Renal cortical epithelial cell (primary cell): ENCODE results near the gene SLC9A3. TPM values are rescaled to one million over a fixed set of nuclear protein-coding genes. Genes with fewer than 3 reads are reported as not detected.

Experiments
- DNase-seq: peaks from one replicate; pipeline ENCODE4 v3.0.0-alpha.2; 2011; ENCODE audit warnings: low read depth
- total RNA-seq: library from RNA; depleted of rRNA; stranded (reverse); fragments of >200 nt; gene quantifications from 2 replicates; pipeline ENCODE4 v1.2.3, GENCODE V29; 2014

SLC9A3 gene
- total RNA-seq, 1 donor from 2014 or later = 1.6 TPM

DNA sequence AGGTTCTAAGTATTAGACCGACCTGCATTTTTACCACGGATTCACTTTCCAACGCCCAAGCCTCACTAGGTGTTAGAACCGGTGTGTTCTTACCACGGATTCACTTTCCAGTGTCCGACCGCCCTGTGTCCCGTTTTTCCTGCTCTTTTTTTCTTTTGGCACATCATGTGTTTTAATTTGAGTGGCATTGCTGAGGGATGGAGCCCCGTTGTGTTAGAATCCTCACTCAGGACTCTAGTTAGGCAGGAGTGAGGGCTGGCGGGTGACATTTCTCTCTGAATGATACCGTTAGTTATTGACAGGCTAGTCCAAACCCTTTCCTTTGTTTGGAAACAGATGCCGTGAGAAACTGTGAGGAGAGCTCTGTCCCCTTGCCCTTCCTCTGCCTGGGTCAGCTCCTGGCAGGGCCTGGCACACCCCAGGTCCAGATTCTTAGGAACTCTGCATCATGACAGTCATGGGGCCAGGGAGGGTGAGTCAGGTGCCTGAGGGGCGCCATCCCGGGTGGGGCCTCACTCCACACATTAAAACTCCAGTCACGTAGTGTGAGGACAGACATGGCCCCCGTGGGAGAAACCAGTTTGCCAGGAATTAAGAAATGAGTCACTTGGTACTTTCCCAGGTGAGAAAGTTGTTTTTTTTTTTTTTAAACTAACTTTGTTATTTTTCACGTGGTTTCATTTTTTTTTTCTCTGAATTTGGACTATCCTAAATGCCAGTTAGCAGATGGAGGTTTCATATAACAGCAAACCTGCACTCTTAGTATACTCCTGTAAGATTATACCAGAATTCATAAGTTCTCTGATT, 65.5 kb downstream of the SLC9A3 start:
- DNase-seq = peak; percentile 93

DNA sequence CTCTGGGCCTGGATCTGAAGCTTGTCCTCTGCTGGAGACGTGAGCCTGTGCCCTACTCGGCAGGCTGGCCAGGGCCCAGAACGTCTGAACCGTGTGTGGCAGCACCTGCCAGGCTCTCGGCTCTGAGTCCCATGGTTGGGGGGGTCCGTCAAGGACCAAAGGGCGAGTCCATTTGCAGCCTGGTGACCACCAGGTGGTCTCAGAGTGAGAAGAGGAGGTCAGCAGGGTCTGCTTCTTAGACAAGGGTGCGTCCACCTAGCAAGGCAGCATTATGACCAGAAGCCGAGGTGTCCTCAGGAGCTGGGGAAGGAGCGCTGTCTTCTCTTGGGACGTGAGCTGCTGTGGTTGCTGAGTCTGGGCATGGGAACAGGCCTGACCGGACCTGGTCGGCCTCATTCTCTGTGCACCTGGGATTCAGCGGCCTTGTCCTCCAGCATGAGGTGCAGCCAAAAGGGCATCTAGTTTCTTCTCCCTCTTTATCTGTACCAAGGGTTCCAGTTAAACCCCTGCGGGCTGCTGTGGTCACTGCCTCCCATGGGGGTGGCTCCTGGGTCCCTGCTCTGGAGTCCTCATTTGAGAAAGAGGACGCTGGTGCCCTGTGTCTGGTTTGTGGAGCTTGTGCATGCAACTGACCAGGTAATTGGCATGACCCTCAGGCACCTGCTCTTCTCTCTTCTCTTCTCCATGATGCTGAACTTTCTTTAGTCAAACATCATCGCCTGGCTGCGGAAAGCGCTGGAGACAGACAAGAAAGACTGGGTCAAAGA, 66.9 kb downstream of the SLC9A3 start:
- no peak for DNase-seq

DNA sequence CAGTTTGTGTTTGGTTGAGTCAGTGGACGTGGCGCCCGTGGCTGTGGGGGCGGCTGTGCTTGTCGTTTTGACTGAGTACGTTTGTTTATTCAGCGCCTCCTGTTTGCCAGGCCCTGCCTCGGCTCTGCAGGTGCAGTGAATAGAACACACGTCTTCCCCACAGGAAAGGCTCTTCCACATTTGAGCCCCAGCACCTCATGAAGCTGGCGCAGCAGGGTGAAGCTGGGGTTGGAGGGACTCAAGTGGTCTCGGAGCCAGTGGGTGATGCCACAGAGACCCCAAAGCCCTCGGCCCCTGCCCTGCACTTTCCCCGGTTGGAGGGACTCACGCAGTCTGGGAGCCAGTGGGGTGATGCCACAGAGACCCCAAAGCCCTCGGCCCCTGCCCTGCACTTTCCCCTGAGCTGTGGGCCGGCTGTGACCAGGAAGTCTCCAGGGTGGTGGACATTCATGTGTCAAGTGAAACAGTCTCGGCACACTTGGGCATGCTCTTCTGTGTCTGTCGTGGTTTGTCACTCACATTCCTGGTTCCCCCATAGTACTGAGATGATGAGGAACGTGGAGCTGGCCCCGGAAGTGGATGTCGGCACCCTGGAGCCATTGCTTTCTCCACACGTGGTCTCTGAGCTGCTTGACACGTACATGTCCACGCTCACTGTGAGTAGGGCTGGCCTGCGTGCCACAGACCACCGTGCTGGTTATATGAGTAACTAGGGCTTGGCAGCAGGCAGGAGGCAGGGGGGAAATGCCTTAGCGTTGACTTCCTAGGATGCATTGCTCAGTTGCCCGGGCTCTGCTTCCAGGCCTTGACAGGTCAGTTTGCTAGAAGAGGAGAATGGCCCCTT, 67.7 kb downstream of the SLC9A3 start:
- no peak for DNase-seq

DNA sequence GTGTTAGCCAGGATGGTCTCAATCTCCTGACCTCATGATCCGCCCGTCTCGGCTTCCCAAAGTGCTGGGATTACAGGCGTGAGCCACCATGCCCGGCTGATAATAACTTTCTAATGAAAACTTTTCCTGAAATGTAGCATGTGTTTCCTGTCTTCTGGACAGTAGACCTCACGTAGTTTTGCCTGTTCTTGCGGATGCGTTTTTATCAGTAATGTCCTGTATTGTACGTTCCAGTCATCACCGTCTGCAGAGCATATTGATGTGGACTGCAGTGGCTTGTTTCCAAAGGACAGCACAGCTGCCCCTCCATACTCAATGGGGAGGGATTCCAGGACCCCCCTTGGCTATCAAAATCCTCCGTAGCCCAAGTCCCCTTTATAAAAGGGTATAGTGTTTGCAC, 68.4 kb downstream of the SLC9A3 start:
- no peak for DNase-seq

DNA sequence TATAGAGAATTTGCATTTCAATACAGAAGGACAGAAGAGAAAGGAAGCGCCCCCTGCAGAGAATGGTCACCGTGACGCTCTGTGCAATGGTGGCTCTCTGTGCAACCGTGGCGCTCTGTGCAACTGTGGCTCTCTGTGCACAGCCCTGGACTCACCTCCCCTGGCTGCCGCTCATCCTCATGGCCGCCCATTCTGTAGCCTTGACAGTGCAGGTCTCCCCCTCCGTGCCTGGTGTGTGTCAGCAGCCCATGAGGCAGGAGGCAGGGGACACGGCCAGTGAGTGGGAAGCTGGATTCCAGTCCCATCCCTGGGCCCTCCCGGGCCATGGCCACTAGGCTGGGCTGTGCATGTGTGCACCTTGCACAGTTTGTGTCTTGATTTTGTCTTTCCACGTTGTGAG, 69.3 kb downstream of the SLC9A3 start:
- DNase-seq = no peak

DNA sequence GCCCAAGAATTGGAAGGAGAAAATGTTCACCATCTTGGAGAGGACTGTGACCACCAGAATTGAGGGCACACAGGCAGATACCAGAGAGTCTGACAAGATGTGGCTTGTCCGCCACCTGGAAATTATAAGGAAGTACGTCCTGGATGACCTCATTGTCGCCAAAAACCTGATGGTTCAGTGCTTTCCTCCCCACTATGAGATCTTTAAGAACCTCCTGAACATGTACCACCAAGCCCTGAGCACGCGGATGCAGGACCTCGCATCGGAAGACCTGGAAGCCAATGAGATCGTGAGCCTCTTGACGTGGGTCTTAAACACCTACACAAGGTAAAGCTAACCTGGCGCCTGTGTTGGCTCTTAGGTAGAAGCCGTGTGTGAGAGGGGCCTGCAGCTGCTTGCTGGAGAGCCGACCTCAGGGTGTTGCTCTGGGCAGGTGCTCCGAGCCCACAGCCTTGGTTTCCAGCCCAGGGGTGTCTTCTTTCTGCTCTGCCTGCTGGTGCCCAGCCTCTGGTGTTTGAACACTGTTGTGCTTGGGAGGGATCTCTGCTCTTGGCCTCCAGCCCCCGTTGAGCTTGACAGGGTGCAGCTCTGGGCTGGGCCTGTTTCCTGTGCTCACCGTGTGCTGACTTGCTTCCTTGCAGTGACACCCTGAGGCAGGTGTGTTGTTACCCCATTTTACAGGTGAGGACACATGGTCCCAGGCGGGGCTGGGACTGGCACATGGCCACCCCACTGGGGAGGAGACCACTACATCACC, 70.3 kb downstream of the SLC9A3 start:
- DNase-seq = no peak

DNA sequence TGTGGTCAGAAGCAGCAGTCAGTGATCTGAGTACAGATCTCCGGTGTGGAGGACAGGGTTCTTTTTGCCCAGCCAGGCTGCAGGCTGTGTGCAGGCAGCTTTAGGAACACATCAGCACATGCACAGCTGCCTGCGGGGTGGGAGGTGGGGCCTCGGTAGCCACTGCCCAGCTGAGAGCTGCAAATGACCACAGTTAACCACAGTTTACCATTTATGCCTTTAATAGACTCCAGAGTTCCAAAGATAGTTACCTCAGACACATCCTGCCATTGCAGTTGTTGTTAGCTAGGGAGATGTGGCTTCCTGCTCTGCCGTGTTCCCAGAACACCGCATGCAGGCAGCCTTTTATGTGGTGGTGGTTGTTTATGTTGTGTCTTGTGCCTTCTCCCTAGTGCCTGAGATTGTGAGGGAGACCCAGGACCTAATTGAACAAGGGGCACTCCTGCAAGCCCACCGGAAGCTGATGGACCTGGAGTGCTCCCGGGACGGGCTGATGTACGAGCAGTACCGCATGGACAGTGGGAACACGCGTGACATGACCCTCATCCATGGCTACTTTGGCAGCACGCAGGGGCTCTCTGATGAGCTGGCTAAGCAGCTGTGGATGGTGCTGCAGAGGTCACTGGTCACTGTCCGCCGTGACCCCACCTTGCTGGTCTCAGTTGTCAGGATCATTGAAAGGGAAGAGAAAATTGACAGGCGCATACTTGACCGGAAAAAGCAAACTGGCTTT, 71.1 kb downstream of the SLC9A3 start:
- no peak for DNase-seq

DNA sequence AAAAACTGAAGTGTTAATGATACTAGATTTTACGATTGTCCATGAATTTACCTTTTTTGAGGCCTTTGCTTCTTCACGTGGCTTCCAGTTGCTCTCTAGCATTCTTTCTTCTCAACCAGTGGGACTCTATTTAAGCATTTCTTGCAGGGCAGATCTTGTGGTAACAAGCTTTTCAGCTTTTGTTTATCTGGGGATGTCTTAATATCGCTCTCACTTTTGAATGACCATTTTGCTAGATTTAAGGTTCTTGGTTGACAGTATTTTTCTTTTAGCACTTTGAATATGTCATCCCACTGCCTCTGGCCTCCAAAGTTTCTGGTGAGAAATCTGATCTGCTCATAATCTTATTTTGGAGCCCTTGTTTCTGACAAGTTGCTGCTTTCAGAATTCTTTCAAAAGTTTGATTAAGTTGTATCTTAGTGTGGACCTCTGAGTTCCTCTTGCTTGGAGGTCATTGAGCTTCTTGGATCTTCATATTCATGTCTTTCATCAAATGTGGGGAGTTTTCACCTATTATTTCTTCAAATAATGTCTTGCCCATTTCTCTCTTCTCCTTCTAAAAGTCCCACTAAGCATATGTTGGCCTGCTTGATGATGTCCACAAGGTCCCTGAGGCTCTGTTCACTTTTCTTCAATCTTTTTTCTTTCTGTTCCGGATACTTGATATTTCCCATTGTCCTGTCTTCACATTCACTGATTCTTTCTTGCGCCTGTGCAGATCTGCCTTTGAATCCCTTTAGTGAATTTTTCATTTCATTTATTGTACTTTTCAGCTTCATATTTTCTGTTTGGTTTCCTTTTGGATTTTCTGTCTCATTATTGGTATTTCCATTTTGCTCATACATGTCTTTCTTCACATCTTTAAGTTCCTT, 72.4 kb downstream of the SLC9A3 start:
- DNase-seq = no peak

DNA sequence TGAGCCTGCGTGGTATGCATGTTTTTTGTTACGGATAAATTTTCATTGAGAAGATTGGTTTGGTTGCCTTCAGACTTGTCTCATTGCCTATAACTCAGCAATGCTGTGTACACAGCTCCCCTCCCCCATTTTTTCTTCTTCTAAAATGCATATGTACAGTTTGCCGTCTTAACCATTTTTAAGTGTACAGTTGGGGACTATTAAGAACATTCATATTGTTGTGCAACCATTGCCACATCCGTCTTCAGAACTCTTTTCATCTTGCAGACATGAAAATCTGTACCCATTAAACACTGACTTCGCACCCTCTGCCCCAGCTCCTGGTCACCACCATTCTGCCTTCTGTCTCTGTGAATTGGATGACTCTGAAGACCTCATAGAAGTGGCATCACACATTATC, 75.1 kb downstream of the SLC9A3 start:
- DNase-seq = no peak

DNA sequence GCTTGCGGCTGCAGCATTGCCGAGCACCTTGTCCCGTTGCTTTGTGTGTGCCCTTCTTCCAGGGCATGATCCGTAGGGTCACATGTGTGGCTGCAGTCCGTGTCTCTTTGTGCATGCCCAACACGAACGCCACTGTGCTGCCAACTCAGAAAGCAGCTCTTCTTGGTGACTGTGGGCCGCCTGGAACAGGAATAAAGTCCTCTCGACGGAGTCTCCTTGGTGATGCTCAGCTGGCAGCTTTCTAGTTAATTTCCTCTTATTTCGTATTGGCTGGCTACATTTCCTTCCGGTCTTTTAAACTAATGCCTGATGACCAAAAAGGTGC, 75.5 kb downstream of the SLC9A3 start:
- DNase-seq = no peak

DNA sequence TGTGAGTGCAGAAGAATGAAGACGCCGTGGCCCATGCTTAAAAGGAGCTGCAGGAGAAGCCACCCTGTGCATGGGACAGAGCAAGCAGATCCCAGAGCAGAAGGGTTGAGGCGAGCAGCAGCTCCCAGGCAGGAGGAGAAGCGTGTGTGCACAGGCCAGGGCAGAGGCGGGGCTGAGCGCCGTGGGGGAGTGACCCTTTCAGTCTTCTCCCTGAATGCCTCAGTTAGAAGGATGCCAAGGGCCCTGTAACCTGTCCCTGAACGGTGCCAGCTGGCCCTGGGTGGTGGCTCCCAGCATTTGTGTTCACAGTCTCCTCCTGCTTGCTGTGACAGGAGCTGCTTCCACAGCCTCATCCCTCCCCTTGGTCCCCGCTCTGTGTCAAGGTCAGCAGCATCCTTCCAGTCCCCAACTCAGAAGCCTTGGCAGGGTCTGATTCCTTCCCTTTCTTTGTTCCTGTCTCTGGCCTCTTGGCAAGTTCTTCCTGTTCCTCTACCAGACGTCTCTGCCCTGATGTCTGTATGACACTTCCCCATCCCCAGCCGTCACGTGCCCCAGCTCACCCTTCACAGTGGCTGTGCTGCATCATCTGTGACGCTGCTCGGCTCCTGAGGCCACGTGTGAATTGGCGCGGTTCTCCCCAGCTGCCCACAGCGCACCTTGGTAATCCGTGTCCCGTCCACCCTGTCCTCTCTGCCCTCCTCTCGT, 76.0 kb downstream of the SLC9A3 start:
- DNase-seq = no peak

DNA sequence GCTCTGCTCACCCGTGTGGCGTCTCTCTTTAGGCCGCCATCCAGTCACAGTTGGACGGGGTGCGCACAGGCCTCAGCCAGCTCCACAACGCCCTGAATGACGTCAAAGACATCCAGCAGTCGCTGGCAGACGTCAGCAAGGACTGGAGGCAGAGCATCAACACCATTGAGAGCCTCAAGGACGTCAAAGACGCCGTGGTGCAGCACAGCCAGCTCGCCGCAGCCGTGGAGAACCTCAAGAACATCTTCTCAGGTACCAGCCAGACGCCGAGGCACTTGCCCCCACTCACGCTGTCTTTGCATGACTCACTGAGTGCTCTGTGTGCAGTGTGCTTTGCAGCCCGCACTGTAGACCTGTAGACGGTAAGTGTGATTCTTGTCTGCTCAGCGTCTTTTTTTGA, 76.7 kb downstream of the SLC9A3 start:
- DNase-seq = no peak

DNA sequence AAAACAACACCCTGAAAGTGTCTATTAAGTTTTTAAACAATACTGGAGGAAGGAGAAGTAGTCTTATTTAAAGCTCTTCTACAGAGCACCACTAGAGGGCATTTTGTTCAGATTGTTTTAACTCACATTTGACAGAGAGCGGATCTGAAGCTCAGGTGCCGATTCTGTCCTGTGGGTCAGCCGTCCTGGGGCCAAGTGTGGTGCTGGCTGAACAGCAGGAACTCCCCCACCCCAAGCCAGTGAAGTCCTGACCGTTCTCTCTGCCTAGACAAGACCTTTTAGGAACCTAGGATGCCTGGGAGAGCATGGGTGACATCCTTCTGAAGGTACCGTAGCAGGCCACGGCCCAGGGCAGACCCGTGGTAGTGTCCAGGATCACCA, 77.4 kb downstream of the SLC9A3 start:
- DNase-seq = peak; percentile 63

DNA sequence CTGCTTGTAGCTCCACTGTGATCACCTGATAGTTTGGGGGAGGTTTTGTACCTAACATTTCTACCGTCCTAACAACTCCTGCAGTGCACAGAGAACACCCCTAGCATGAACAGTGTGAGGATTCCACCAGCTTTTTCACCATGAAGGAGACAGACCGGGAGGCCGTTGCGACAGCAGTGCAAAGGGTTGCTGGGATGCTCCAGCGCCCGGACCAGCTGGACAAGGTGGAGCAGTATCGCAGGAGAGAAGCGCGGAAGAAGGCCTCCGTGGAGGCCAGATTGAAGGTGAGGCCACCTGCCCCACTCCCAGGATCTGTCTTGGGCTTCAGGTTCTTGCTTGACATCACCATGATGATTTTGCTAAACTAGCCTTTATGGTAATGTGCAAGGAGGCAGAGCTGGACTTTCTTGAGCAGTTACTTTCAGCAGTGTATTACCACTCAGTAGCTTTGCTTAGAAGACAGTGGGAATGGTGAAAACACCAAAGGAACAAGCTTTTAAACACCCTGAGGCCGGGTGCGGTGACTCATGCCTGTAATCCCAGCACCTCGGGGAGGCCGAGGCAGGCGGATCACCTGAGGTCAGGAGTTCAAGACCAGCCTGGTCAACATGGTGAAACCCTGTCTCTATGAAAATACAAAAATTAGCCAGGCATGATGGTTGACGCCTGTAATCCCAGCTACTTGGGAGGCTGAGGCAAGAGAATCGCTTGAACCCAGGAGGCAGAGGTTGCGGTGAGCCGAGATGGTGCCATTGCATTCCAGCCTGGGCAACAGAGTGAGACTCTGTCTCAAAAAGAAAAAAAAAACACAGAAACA, 78.0 kb downstream of the SLC9A3 start:
- DNase-seq = no peak

DNA sequence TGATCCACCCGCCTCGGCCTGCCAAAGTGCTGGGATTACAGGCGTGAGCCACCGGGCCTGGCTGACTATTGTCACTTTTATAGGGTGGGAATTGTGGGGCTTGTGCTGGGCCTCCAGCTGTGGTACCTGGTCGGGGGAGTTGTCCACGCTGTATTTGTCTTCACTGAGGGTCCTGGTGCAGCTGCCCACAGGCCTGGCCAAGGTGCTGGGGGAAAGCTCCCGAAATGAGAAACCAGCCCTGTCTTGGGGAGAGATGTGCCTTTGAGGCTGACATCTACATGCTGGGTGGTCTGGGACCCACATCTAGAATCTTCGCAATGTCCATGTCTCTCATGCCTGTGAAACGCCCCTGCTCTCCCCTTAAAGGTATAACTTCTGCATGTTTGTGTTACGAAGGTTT, 78.7 kb downstream of the SLC9A3 start:
- DNase-seq = no peak

DNA sequence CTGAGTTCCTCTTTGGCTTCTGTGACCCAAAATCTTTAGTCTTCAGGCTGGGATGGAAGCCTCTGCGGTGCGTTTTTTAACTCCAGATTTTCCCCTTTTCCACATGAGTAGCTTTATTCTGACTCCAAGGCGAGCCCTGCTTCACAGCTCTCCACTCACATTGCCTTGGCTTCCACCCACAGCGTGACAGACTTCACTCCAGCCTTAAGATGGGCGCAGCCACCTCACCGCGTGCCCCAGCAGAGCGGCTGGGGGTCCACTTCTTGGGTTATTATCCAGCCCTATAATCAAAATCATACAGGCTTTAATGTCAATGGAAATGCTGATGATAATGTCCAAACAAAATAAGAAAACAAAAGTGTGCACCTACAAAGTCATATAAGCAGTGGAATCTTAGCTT, 80.0 kb downstream of the SLC9A3 start:
- no peak for DNase-seq

DNA sequence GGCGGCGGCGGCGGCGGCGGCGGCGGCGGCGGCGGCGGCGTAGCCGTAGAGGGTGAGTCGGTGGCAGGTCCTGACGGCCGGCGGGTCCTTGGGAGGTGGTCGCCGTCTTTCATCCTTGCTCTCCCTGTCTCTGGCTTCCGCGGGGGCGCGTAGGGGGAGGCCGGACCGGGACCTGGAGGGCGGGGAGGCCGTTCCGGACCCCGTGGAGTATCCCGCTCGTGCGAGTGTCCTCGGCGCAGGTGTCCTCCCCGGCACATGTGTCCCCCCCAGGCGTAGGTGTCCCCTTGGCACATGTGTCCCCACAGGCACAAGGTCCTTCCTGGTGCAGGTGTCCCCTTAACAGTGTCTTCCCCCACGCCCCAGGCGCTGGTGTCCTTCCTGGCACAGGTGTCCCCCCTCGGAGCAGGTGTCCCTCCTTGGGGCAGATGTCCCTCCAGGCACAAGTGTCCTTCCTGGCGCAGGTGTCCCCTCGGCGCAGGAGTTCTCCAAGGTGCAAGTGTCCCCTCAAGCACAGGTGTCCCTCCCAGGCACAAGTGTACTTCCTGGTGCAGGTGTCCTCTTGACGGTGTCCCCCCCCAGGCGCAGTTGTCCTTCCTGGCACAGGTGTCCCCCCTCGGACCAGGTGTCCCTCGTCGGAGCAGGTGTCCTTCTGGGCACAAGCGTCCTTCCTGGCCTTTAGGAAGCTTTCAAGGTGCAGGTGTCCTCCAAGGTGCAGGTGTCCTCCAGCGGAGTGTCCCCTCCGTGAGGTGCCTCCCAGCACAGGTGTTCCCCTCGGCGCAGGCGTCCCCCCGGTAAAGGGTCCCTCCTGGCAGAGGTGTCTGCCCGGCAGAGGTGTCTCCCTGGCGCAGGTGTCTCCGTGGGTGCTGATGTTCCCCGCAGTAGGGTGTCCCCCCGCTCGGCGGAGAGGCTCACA, 80.8 kb downstream of the SLC9A3 start:
- DNase-seq = no peak
